Stimulated activated naive B cell treated with anti-CD40 and anti-IgM and Interleukin-4, amounts not matched to agents 10 μg/mL and 1 μg/mL and 100 μg/mL, for 72 hours (primary cell): ENCODE measurements around the gene GNB5.
A peak's percentile ranks its signal among the peaks of the same experiment; 100 is the strongest.

ENCODE experiments used
- ATAC-seq, 2 donors: fragments of 150-1000 bp; cut with Tn5 transposase; replicated peaks; 2 replicates each; pipeline ENCODE4 v1.10.0; 2021; ENCODE audit warnings: moderate library complexity in 1 of 2
- DNase-seq: peaks from one replicate; pipeline ENCODE4 v3.0.0; 2021
- H3K27ac Mint-ChIP-seq: one replicate; pipeline ENCODE4 v1.8.0; 2022; ENCODE audit warnings: mild to moderate bottlenecking, mixed read lengths
- H3K27me3 Mint-ChIP-seq, 2 donors: one replicate each; pipeline ENCODE4 v1.8.0; 2022; ENCODE audit warnings: mixed read lengths in 2 of 2
- H3K36me3 Mint-ChIP-seq, 2 donors: one replicate each; pipeline ENCODE4 v1.8.0; 2022; ENCODE audit warnings: mixed read lengths in 2 of 2, mild to moderate bottlenecking in 1 of 2
- H3K4me1 Mint-ChIP-seq, 2 donors: one replicate each; pipeline ENCODE4 v1.8.0; 2022; ENCODE audit warnings: mixed read lengths in 2 of 2, mild to moderate bottlenecking in 1 of 2
- H3K4me3 Mint-ChIP-seq, 2 donors: one replicate each; pipeline ENCODE4 v1.8.0; 2022; ENCODE audit warnings: mild to moderate bottlenecking in 2 of 2, mixed read lengths in 2 of 2, moderate library complexity in 1 of 2
- H3K9me3 Mint-ChIP-seq, 2 donors: one replicate each; pipeline ENCODE4 v1.8.0; 2022; ENCODE audit warnings: mixed read lengths in 2 of 2, mild to moderate bottlenecking in 1 of 2

The GNB5 gene

GRCh38 chr15:52114261-52115055 is 76.7 kb downstream of the GNB5 start:
- no peaks in the 10 kb centered on the region for H3K36me3 Mint-ChIP-seq
- no peaks in the 10 kb centered on the region for H3K9me3 Mint-ChIP-seq
- DNase-seq (no peak), ATAC-seq (no peak)
- peak overlapping the region; percentile 9 for H3K27ac Mint-ChIP-seq
- H3K4me3 Mint-ChIP-seq: no peak overlapping the region
- peaks cover 20 to 36% of the 10 kb centered on the region in 2 donors for H3K4me1 Mint-ChIP-seq
- peaks cover 17 to 19% of the 10 kb centered on the region in 2 donors for H3K27me3 Mint-ChIP-seq

- H3K9me3 Mint-ChIP-seq: no peaks in the 10 kb centered on the region
- H3K4me1 Mint-ChIP-seq: peaks cover 24 to 44% of the 10 kb centered on the region in 2 donors
- H3K4me3 Mint-ChIP-seq: no peak overlapping the region
- no peaks in the 10 kb centered on the region for H3K36me3 Mint-ChIP-seq
- H3K27ac Mint-ChIP-seq: no peak overlapping the region
- peaks cover 22 to 23% of the 10 kb centered on the region in 2 donors for H3K27me3 Mint-ChIP-seq
- no peak for DNase-seq
- ATAC-seq: no peak
These were observed 77.5 kb downstream of the GNB5 start for GRCh38 chr15:52113708-52114107.

- DNase-seq: no peak
- H3K36me3 Mint-ChIP-seq: no peaks in the 10 kb centered on the region
- H3K9me3 Mint-ChIP-seq: no peaks in the 10 kb centered on the region
- no peak for ATAC-seq
- H3K4me3 Mint-ChIP-seq: peak overlapping the region in 1 of 2 donors; percentile 57
- H3K27ac Mint-ChIP-seq: no peak overlapping the region
- peaks cover 24 to 45% of the 10 kb centered on the region in 2 donors for H3K4me1 Mint-ChIP-seq
- H3K27me3 Mint-ChIP-seq: peaks cover 23 to 25% of the 10 kb centered on the region in 2 donors
These were observed 78.0 kb downstream of the GNB5 start for GRCh38 chr15:52113235-52113634.

GRCh38 chr15:52112203-52112750 is 78.9 kb downstream of the GNB5 start:
- ATAC-seq (peak; percentile 41 to 52), DNase-seq (peak; percentile 25)
- Mint-ChIP-seq H3K4me3 (peak overlapping the region; percentile 80 to 87), H3K9me3 (no peaks in the 10 kb centered on the region), H3K4me1 (peaks cover 24 to 45% of the 10 kb centered on the region in 2 donors), H3K36me3 (no peaks in the 10 kb centered on the region), H3K27ac (peak overlapping the region; percentile 56), H3K27me3 (peaks cover 23 to 25% of the 10 kb centered on the region in 2 donors)

- H3K27me3 Mint-ChIP-seq: peaks cover 25% of the 10 kb centered on the region in 2 donors
- H3K36me3 Mint-ChIP-seq: no peaks in the 10 kb centered on the region
- DNase-seq (no peak), ATAC-seq (no peak)
- peak overlapping the region; percentile 80 to 87 for H3K4me3 Mint-ChIP-seq
- H3K27ac Mint-ChIP-seq: peak overlapping the region; percentile 20
- no peaks in the 10 kb centered on the region for H3K9me3 Mint-ChIP-seq
- H3K4me1 Mint-ChIP-seq: peaks cover 25 to 45% of the 10 kb centered on the region in 2 donors
These were observed 79.5 kb downstream of the GNB5 start for GRCh38 chr15:52111517-52112202.

GRCh38 chr15:52109559-52110451 is 81.4 kb downstream of the GNB5 start:
- ATAC-seq (peak; percentile 85 to 89), DNase-seq (peak; percentile 20)
- Mint-ChIP-seq H3K27me3 (peaks cover 25 to 28% of the 10 kb centered on the region in 2 donors), H3K4me3 (peak overlapping the region; percentile 34 to 44), H3K27ac (peak overlapping the region; percentile 48), H3K36me3 (no peaks in the 10 kb centered on the region), H3K9me3 (no peaks in the 10 kb centered on the region), H3K4me1 (peaks cover 22 to 34% of the 10 kb centered on the region in 2 donors)

GRCh38 chr15:52107238-52107637 is 84.0 kb downstream of the GNB5 start:
- no peak overlapping the region for H3K27ac Mint-ChIP-seq
- peaks cover 18 to 28% of the 10 kb centered on the region in 2 donors for H3K27me3 Mint-ChIP-seq

GRCh38 chr15:52106641-52107040 is 84.6 kb downstream of the GNB5 start:
- Mint-ChIP-seq H3K9me3 (peaks cover 1 to 4% of the 10 kb centered on the region in 2 donors), H3K36me3 (no peaks in the 10 kb centered on the region), H3K4me3 (no peak overlapping the region), H3K4me1 (peaks cover 39 to 58% of the 10 kb centered on the region in 2 donors), H3K27ac (no peak overlapping the region), H3K27me3 (peaks cover 18 to 28% of the 10 kb centered on the region in 2 donors)
- ATAC-seq (no peak), DNase-seq (no peak)

More at GRCh38 chr15:52107238-52107637, 84.0 kb downstream of the GNB5 start:
- Mint-ChIP-seq H3K36me3 (no peaks in the 10 kb centered on the region), H3K4me1 (peaks cover 37 to 56% of the 10 kb centered on the region in 2 donors), H3K9me3 (no peaks in the 10 kb centered on the region), H3K4me3 (no peak overlapping the region)
- DNase-seq (no peak), ATAC-seq (no peak)

GRCh38 chr15:52105846-52106245 is 85.3 kb downstream of the GNB5 start:
- H3K4me1 Mint-ChIP-seq: peaks cover 34 to 51% of the 10 kb centered on the region in 2 donors
- H3K27ac Mint-ChIP-seq: no peak overlapping the region
- H3K4me3 Mint-ChIP-seq: no peak overlapping the region
- peaks cover 1 to 4% of the 10 kb centered on the region in 2 donors for H3K9me3 Mint-ChIP-seq
- ATAC-seq (no peak), DNase-seq (no peak)
- peaks cover 10 to 21% of the 10 kb centered on the region in 2 donors for H3K27me3 Mint-ChIP-seq
- no peaks in the 10 kb centered on the region for H3K36me3 Mint-ChIP-seq

- peaks cover 1 to 4% of the 10 kb centered on the region in 2 donors for H3K9me3 Mint-ChIP-seq
- ATAC-seq (no peak), DNase-seq (no peak)
- H3K36me3 Mint-ChIP-seq: no peaks in the 10 kb centered on the region
- no peak overlapping the region for H3K27ac Mint-ChIP-seq
- H3K4me3 Mint-ChIP-seq: no peak overlapping the region
- peaks cover 25 to 38% of the 10 kb centered on the region in 2 donors for H3K4me1 Mint-ChIP-seq
- peaks cover 6 to 11% of the 10 kb centered on the region in 2 donors for H3K27me3 Mint-ChIP-seq
These were observed 86.6 kb downstream of the GNB5 start for GRCh38 chr15:52104532-52105004.

- ATAC-seq (peak; percentile 77 to 86), DNase-seq (no peak)
- H3K4me1 Mint-ChIP-seq: peaks cover 21 to 28% of the 10 kb centered on the region in 2 donors
- H3K36me3 Mint-ChIP-seq: no peaks in the 10 kb centered on the region
- peaks cover 0 to 4% of the 10 kb centered on the region in 2 donors for H3K27me3 Mint-ChIP-seq
- peaks cover 1 to 4% of the 10 kb centered on the region in 2 donors for H3K9me3 Mint-ChIP-seq
- H3K27ac Mint-ChIP-seq: no peak overlapping the region
- no peak overlapping the region for H3K4me3 Mint-ChIP-seq
These were observed 87.7 kb downstream of the GNB5 start for GRCh38 chr15:52103217-52104207.

GRCh38 chr15:52102463-52102862 is 88.7 kb downstream of the GNB5 start:
- H3K36me3 Mint-ChIP-seq: no peaks in the 10 kb centered on the region
- H3K4me1 Mint-ChIP-seq: peaks cover 21 to 28% of the 10 kb centered on the region in 2 donors
- H3K9me3 Mint-ChIP-seq: peaks cover 1 to 4% of the 10 kb centered on the region in 2 donors
- peaks cover 0 to 4% of the 10 kb centered on the region in 2 donors for H3K27me3 Mint-ChIP-seq
- DNase-seq: no peak
- H3K27ac Mint-ChIP-seq: peak overlapping the region; percentile 42
- H3K4me3 Mint-ChIP-seq: no peak overlapping the region
- ATAC-seq: peak in 1 of 2 donors; percentile 11
